GM11168 (cell line): ENCODE results near the gene PRRT2.

Source experiments
- in situ Hi-C: fragments of 300-500 bp; cut with MboI; formaldehyde crosslinking; loops from one replicate; pipeline ENCODE4 v1.12.0; 2022; ENCODE audit warnings: low sequenced_read_pairs; ENCODE audit not compliant: unreplicated experiment

Gene PRRT2

GRCh38 chr16:29854520-29855100 is 42.6 kb downstream of the PRRT2 start:
- in situ Hi-C loops = no loop called here

GRCh38 chr16:29857133-29857760 is 45.3 kb downstream of the PRRT2 start:
- in situ Hi-C loops = no loop called here

GRCh38 chr16:29858149-29858849 is 46.3 kb downstream of the PRRT2 start:
- in situ Hi-C loops = no loop called here

DNA sequence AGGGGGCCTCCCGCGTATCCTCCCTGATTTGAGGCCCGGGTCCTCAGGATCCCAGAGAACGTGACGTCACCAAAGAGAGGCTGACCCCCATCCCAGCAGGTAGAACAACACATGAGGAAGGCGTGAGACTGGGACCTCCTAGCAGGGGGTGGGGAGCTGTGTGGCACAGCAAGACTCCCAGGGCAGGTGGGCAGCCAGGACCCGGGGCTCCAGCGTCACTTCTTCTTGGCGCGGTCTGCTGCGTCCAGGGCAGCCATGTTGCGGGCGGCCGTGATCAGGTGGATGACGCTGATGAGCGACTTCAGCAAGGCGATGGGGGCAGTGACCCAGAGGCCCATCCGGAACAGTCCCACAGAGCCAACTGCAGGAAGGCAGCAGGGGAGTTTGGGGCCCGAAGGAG is 47.0 kb downstream of the PRRT2 start:
- in situ Hi-C loops = no loop called here

- in situ Hi-C loops = no loop called here
Observed at GRCh38 chr16:29860218-29860617, 48.2 kb downstream of the PRRT2 start.

GRCh38 chr16:29862383-29862883 is 50.4 kb downstream of the PRRT2 start:
- in situ Hi-C loops = no loop called here

GRCh38 chr16:29862884-29863668 is 51.1 kb downstream of the PRRT2 start, which contains the start of gene CDIPT:
TSS of gene CDIPT (minus strand) at chr16:29863226. CDS start at chr16:29862857, 369 bp downstream.
- in situ Hi-C loops = no loop called here

DNA sequence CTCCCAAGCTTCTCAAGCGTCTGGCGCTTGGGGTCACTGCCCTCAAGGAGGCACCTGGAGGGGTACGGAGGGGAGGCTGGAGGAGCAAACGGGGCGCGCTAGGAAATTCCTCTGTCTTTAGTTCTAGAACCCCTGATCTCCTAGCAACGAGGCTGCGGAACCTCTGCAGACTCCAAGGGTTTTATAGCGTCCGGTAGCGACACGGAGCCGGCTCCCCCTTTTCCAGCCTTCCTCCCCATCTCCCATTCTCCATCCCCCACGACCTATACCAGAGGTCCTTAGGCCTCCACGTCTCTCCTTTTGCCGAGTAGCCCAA is 51.6 kb downstream of the PRRT2 start:
- in situ Hi-C loops = no loop called here

DNA sequence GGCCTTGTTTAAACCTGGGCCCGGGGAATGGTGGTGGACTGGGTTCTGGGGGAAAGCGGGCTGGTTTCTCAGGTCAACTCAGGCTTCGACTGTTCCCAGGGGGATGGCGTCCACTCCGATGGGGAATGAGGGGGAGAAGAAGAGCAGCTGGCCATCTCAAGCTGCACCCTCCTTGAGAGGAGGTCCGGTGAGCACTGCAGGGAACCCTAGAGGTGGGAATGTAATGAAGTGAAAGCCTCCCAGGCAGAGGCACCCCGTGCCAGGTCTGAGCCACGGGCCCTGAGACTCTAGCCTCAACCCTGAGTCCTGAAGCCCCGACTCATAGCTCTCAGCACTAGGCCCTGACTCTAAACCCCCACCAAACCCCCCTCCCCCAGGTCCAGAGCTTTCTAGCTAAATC is 52.2 kb downstream of the PRRT2 start:
- in situ Hi-C loops = no loop called here
